Uterus (tissue), 4 donors: ENCODE data around the gene RARRES2. TPM values are rescaled to one million over a fixed set of nuclear protein-coding genes. Genes with fewer than 3 reads are reported as not detected.

Experiments used
- DNase-seq, 2 donors: peaks; one replicate each; pipeline ENCODE4 v3.0.0-alpha.2; 2019 to 2020
- H3K27ac ChIP-seq, 2 donors: fragments of 200-600 bp; sonication (generic); 1 replicate in 1 of 2; 2 replicates in 1 of 2; pipeline ENCODE4 v1.5.1; 2016 to 2018
- H3K27me3 ChIP-seq, 2 donors: fragments of 200-600 bp; sonication (generic); one replicate each; pipeline ENCODE4 v1.5.1; 2018 to 2019; ENCODE audit warnings: control low read depth in 1 of 2
- H3K36me3 ChIP-seq, 2 donors: fragments of 200-600 bp; sonication (generic); one replicate each; pipeline ENCODE4 v1.5.1; 2019; ENCODE audit warnings: control low read depth in 1 of 2
- H3K4me1 ChIP-seq, 2 donors: fragments of 200-600 bp; sonication (generic); one replicate each; pipeline ENCODE4 v1.5.1; 2018 to 2019; ENCODE audit warnings: control low read depth in 1 of 2
- H3K4me3 ChIP-seq, 2 donors: fragments of 200-600 bp; sonication (generic); 1 replicate in 1 of 2; 2 replicates in 1 of 2; pipeline ENCODE4 v1.5.1; 2018 to 2019; ENCODE audit warnings: mild to moderate bottlenecking in 1 of 2
- H3K9me3 ChIP-seq, 2 donors: fragments of 200-600 bp; sonication (generic); one replicate each; pipeline ENCODE4 v1.5.1; 2019; ENCODE audit warnings: control low read depth in 1 of 2
- CTCF ChIP-seq, 4 experiments: fragments of 200-600 bp in 2 of 4; fragments of 450-650 bp in 2 of 4; sonication (generic) in 2 of 4; IDR thresholded peaks; one replicate each; pipeline ENCODE4 v1.5.1; 2016 to 2019; ENCODE audit warnings: antibody characterized with exemption in 4 of 4, mild to moderate bottlenecking in 2 of 4, moderate library complexity in 1 of 4
- POLR2A ChIP-seq, 2 donors: fragments of 450-650 bp; IDR thresholded peaks; one replicate each; pipeline ENCODE4 v1.6.1; 2016; ENCODE audit warnings: antibody characterized with exemption in 2 of 2, mild to moderate bottlenecking in 1 of 2, moderate library complexity in 1 of 2
- intact Hi-C: fragments of 100-400 bp; cut with DNase I; formaldehyde crosslinking; loops from one replicate; pipeline ENCODE4 v1.15.1; 2023; ENCODE audit warnings: low total_unique reads
- total RNA-seq, 4 donors: library from RNA; depleted of rRNA in 3 of 4; stranded (reverse); fragments of >200 nt in 3 of 4; gene quantifications; one replicate each; pipeline versions ENCODE4 v1.1.0 to v1.2.4, GENCODE V29; 2014 to 2023
- donor health status: DM: yes; HTN: yes; CAD: no.

The RARRES2 gene
- total RNA-seq, 4 donors from 2014 or later, result 128 to 536 (median 236) TPM

DNA sequence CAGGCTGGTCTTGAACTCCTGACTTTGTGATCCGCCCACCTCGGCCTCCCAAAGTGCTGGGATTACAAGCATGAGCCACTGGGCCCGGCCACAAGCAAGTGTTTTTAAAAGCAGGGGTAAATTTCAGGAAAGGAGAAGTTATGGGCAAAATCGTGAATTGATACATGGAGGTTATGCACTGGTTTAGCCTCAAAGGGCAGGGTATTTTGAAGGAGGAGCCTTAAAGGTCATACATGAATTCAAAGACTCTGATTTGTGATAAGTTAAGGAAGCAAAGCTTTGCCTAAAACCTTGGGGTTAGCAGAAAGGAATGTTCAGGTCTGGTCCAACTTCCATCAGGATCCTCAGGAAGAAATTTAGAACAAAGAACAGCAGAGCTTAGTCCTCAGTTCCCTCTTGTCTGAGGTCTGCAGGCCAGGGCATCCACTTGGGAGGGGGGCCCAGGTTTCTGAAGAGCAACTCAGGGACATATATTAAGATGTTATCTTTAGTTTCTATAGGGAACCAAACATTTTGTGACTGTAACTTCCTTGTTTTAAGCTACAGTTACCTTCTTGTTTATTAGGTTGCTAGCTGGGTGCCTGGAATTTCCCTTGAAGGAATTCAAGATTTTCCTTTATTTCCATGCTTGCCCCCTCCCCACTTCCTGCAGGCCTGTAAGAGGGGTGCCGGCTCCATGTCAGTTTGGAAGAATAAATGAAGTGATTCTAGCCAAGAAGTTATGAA is 24.4 kb upstream of the RARRES2 start:
- Histone ChIP-seq H3K4me1 (peaks cover 0 to 10% of the 10 kb centered on the region in 2 donors), H3K27ac (no peak overlapping the region), H3K9me3 (no peaks in the 10 kb centered on the region), H3K27me3 (no peaks in the 10 kb centered on the region), H3K4me3 (no peak overlapping the region), H3K36me3 (no peaks in the 10 kb centered on the region)
- intact Hi-C loops, result no loop called here
- TF ChIP-seq POLR2A (IDR thresholded peaks at IDR 0.05) (no peak), CTCF (IDR thresholded peaks at IDR 0.05) (no peak)
- no peak for DNase-seq

- no peak overlapping the region for H3K4me3 ChIP-seq
- H3K27ac ChIP-seq, result no peak overlapping the region
- H3K4me1 ChIP-seq, result peaks cover 0 to 7% of the 10 kb centered on the region in 2 donors
- no peaks in the 10 kb centered on the region for H3K27me3 ChIP-seq
- no peak for DNase-seq
- H3K36me3 ChIP-seq, result no peaks in the 10 kb centered on the region
- H3K9me3 ChIP-seq, result no peaks in the 10 kb centered on the region
- intact Hi-C loops, result no loop called here
- TF ChIP-seq POLR2A (IDR thresholded peaks at IDR 0.05) (no peak), CTCF (IDR thresholded peaks at IDR 0.05) (no peak)
Observed at GRCh38 chr7:150365194-150365593, 23.8 kb upstream of the RARRES2 start.

- Histone ChIP-seq H3K36me3 (no peaks in the 10 kb centered on the region), H3K4me3 (no peak overlapping the region), H3K4me1 (no peaks in the 10 kb centered on the region), H3K27me3 (no peaks in the 10 kb centered on the region), H3K9me3 (no peaks in the 10 kb centered on the region), H3K27ac (no peak overlapping the region)
- TF ChIP-seq CTCF (IDR thresholded peaks at IDR 0.05) (no peak), POLR2A (IDR thresholded peaks at IDR 0.05) (no peak)
- DNase-seq, result no peak
- intact Hi-C loops, result no loop called here
Observed at GRCh38 chr7:150363872-150364271, 22.4 kb upstream of the RARRES2 start.

DNA sequence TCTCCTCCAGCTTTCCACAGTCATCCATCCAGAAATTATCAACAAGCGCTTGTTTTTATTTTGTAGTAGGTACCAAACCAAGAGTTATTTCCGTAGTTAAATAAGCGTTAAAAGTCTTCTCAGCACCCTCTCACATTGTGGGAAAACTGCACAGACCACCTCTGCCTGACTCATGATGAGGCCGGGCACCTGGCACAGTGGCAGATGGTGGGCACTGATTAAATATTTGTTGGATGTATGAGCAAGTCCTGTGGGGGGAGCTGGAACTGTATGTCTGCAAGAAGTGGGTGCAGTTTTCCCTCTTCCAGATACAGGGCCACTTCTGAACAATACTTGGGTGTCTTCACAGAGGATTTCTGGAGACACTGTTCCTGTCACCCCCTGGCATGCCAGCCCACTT is 21.9 kb upstream of the RARRES2 start:
- H3K4me3 ChIP-seq, result no peak overlapping the region
- no peak overlapping the region for H3K27ac ChIP-seq
- no peaks in the 10 kb centered on the region for H3K36me3 ChIP-seq
- no peaks in the 10 kb centered on the region for H3K4me1 ChIP-seq
- no peak for TF ChIP-seq CTCF (IDR thresholded peaks at IDR 0.05)
- no peak for TF ChIP-seq POLR2A (IDR thresholded peaks at IDR 0.05)
- DNase-seq, result no peak
- intact Hi-C loops, result no loop called here
- H3K9me3 ChIP-seq, result no peaks in the 10 kb centered on the region
- no peaks in the 10 kb centered on the region for H3K27me3 ChIP-seq

DNA sequence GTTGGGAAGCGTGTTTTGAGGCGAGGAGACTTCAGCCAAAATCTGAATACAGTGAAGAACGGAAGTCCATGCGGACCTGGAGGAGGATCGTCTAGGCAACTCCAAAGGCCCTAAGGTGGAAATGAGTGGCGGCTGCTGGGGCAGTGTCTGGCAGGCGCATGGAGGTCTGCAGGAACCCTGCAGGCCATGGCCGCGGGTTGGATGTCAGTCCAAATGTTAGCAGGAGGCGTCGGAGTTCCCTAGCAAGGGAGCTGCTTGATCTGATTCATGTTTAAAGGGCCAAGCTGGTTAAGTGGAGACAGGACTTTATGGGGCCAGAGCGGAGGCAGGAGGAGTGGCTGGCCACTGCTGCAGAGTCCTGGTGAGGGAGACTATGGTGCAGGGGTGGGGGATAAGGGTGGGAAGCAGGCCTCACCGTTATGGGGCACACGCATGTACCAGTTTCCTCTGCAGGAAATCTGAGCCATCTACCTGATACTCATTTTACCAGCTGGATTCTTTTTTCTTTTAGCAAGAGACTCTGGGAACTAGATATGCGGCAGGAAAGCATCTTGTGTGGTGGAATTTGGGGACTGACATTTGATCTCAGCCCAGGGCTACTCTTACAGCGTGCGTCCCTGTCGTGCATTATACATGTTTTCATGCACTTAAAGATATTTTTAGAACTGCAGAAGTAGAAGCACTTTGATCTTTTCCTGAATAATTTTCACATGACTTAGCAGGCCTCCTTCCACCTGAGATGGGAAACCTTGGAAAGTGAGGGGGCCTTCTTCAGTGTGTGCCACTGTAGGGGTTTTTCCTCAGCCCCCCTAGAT is 20.6 kb upstream of the RARRES2 start:
- H3K27ac ChIP-seq, result no peak overlapping the region
- intact Hi-C loops, result no loop called here
- H3K36me3 ChIP-seq, result no peaks in the 10 kb centered on the region
- H3K9me3 ChIP-seq, result no peaks in the 10 kb centered on the region
- H3K4me1 ChIP-seq, result no peaks in the 10 kb centered on the region
- no peak overlapping the region for H3K4me3 ChIP-seq
- TF ChIP-seq POLR2A (IDR thresholded peaks at IDR 0.05) (no peak), CTCF (IDR thresholded peaks at IDR 0.05) (no peak)
- DNase-seq, result no peak
- H3K27me3 ChIP-seq, result no peaks in the 10 kb centered on the region
